GM23248 (cell line): ENCODE measurements around the gene ASS1.

Experiments used
- EZH2 ChIP-seq: fragments of 200-600 bp; sonication (generic); IDR thresholded peaks from 2 replicates; pipeline ENCODE4 v1.6.1; 2018; ENCODE audit warnings: antibody characterized with exemption, mild to moderate bottlenecking; ENCODE audit not compliant: insufficient read depth, poor library complexity, severe bottlenecking
- EZH2phosphoT487 ChIP-seq: fragments of 200-600 bp; sonication (generic); IDR thresholded peaks from 2 replicates; pipeline ENCODE4 v1.6.1; 2018; ENCODE audit warnings: antibody characterized with exemption, moderate library complexity, mild to moderate bottlenecking, low read depth; ENCODE audit not compliant: insufficient read depth

GRCh38 chr9:130419521-130420035, 25.2 kb upstream of the ASS1 start:
- TF ChIP-seq EZH2 (no peak), EZH2phosphoT487 (no peak)
